Endodermal cell (in vitro differentiated cells): ENCODE data around the gene CTNNA1. TPM values are rescaled to one million over a fixed set of nuclear protein-coding genes. Genes with fewer than 3 reads are reported as not detected.
A peak's percentile ranks its signal among the peaks of the same experiment; 100 is the strongest.
"Not testable (repeated sequence)": the region's sequence is repeated elsewhere in the genome, so short reads cannot be mapped to it uniquely, and the experiment has no call there.

Source experiments
- DNase-seq: peaks from one replicate; pipeline ENCODE4 v3.0.0-alpha.2; 2017
- H3K27ac ChIP-seq: 2 replicates; pipeline ENCODE4 v1.5.1; 2013; ENCODE audit warnings: mild to moderate bottlenecking, low read depth, low read length, moderate library complexity
- H3K27me3 ChIP-seq: 2 replicates; pipeline ENCODE4 v1.6.1; 2013; ENCODE audit warnings: mild to moderate bottlenecking, low read length, moderate library complexity; ENCODE audit not compliant: insufficient read depth, control insufficient read depth, poor library complexity, severe bottlenecking
- H3K36me3 ChIP-seq: 2 replicates; pipeline ENCODE4 v1.7.0; 2013; ENCODE audit warnings: mild to moderate bottlenecking, low read length, moderate library complexity; ENCODE audit not compliant: control insufficient read depth, insufficient read depth
- H3K4me1 ChIP-seq: one replicate; pipeline ENCODE4 v1.7.0; 2013; ENCODE audit warnings: low read length; ENCODE audit not compliant: control insufficient read depth, insufficient read depth
- H3K4me3 ChIP-seq: 2 replicates; pipeline ENCODE4 v1.5.1; 2013; ENCODE audit warnings: mild to moderate bottlenecking, low read length, moderate library complexity
- H3K9ac ChIP-seq: 2 replicates; pipeline ENCODE4 v1.6.1; 2013; ENCODE audit warnings: mild to moderate bottlenecking, low read length, moderate library complexity; ENCODE audit not compliant: poor library complexity, severe bottlenecking; ENCODE audit errors: extremely low read depth
- H3K9me3 ChIP-seq: 2 replicates; pipeline ENCODE4 v1.6.1; 2013; ENCODE audit warnings: mild to moderate bottlenecking, low read length, moderate library complexity; ENCODE audit not compliant: control insufficient read depth
- H3K27ac Mint-ChIP-seq: 2 replicates; pipeline ENCODE4 v1.8.0; 2020; ENCODE audit warnings: mixed read lengths
- H3K27me3 Mint-ChIP-seq: 2 replicates; pipeline ENCODE4 v1.8.0; 2021; ENCODE audit warnings: mild to moderate bottlenecking, mixed read lengths; ENCODE audit not compliant: insufficient read depth
- H3K36me3 Mint-ChIP-seq: 2 replicates; pipeline ENCODE4 v1.8.0; 2020; ENCODE audit warnings: low read depth, mixed read lengths
- H3K4me1 Mint-ChIP-seq: 2 replicates; pipeline ENCODE4 v1.8.0; 2020; ENCODE audit warnings: mixed read lengths
- H3K4me3 Mint-ChIP-seq: 2 replicates; pipeline ENCODE4 v1.8.0; 2020; ENCODE audit warnings: mild to moderate bottlenecking, moderate library complexity, mixed read lengths
- H3K9me3 Mint-ChIP-seq: 2 replicates; pipeline ENCODE4 v1.8.0; 2020; ENCODE audit warnings: mild to moderate bottlenecking, mixed read lengths
- WGBS, 2 experiments: methylation state at CpG; one replicate each; pipeline versions ENCODE4 v1.1.5 to v1.1.7; 2013; ENCODE audit warnings: missing lambda C conversion rate in 2 of 2, mixed read lengths in 1 of 2; ENCODE audit not compliant: insufficient coverage in 1 of 2, insufficient read length in 1 of 2; 5-methylcytosine and 5-hydroxymethylcytosine counted together
- total RNA-seq, 2 donors: library from RNA; stranded (reverse); fragmentation: NEBNext Ultra II Directional in 1 of 2; extraction: Animal tissue kit (Norgen Biotek cat#: 25700) in 1 of 2; gene quantifications; 2 replicates in 1 of 2; 3 replicates in 1 of 2; pipeline ENCODE4 v1.2.1, GENCODE V29; 2021
- TF ChIP-seq, protein P1 (sequence below): fragments of 200-600 bp; sonication (generic); conservative IDR thresholded peaks from 2 replicates; pipeline ENCODE4 v1.5.0; 2021; ENCODE audit warnings: antibody characterized with exemption, mild to moderate bottlenecking

Gene CTNNA1
- total RNA-seq, 2 donors from 2014 or later, result 298 to 305 TPM

DNA sequence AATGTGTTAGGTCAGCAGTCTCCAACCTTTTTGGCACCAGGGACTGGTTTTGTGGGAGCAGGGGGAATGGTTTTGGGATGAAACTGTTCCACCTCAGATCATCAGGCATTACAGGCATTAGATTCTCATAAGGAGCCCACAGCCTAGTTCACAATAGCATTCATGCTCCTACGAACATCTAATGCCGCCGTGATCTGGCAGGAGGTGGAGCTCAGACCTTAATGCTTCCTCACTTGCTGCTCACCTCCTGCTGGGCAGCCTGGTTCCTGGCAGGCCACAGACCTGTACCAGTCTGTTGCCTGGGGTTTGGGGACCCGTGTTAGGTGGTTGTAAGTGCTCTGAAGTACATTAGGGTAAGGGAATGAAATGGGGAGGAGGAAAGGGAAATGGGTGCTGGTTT lies 9.7 kb upstream of the CTNNA1 start:
- no peak overlapping the region for H3K4me3 Mint-ChIP-seq
- Histone ChIP-seq H3K27me3 (no peaks in the 10 kb centered on the region), H3K4me1 (no peaks in the 10 kb centered on the region), H3K9me3 (no peaks in the 10 kb centered on the region), H3K9ac (no peak overlapping the region), H3K36me3 (no peaks in the 10 kb centered on the region), H3K27ac (no peak overlapping the region), H3K4me3 (no peak overlapping the region)
- no peaks in the 10 kb centered on the region for H3K27me3 Mint-ChIP-seq
- H3K27ac Mint-ChIP-seq, result no peak overlapping the region
- peaks cover 2% of the 10 kb centered on the region for H3K4me1 Mint-ChIP-seq
- no peaks in the 10 kb centered on the region for H3K9me3 Mint-ChIP-seq
- peak; percentile 73 for DNase-seq
- no peaks in the 10 kb centered on the region for H3K36me3 Mint-ChIP-seq
- TF ChIP-seq, protein P1, sequence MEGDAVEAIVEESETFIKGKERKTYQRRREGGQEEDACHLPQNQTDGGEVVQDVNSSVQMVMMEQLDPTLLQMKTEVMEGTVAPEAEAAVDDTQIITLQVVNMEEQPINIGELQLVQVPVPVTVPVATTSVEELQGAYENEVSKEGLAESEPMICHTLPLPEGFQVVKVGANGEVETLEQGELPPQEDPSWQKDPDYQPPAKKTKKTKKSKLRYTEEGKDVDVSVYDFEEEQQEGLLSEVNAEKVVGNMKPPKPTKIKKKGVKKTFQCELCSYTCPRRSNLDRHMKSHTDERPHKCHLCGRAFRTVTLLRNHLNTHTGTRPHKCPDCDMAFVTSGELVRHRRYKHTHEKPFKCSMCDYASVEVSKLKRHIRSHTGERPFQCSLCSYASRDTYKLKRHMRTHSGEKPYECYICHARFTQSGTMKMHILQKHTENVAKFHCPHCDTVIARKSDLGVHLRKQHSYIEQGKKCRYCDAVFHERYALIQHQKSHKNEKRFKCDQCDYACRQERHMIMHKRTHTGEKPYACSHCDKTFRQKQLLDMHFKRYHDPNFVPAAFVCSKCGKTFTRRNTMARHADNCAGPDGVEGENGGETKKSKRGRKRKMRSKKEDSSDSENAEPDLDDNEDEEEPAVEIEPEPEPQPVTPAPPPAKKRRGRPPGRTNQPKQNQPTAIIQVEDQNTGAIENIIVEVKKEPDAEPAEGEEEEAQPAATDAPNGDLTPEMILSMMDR, result peak; percentile 35
- WGBS, 2 experiments, result 61 to 70% methylated on average over 3 to 4 of the region's 4 CpGs

DNA sequence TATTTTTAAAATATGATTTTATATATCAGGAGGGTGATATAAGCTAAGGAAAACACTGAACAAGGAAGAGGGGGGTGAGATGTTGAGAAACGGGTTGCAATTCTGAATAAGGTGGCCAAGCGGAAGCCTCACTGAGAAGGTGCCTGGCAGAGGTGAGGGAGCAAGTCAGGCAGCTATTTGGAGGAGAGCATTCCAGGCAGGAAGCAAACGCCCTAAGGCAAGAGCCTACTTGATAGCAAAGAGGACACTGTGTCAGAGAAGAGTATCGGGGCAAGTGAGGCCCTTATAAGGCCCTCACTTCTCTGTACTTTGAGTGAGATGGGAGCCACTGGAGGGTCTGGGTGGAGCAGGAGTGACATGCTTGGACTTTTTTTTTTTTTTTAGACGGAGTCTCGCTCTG lies 8.0 kb upstream of the CTNNA1 start:
- H3K27me3 Mint-ChIP-seq, result no peaks in the 10 kb centered on the region
- 88 to 92% methylated on average over 5 to 6 of the region's 6 CpGs for WGBS, 2 experiments
- Histone ChIP-seq H3K27ac (no peak overlapping the region), H3K27me3 (no peaks in the 10 kb centered on the region), H3K9me3 (no peaks in the 10 kb centered on the region), H3K9ac (no peak overlapping the region), H3K4me3 (no peak overlapping the region), H3K36me3 (no peaks in the 10 kb centered on the region), H3K4me1 (no peaks in the 10 kb centered on the region)
- no peak for DNase-seq
- TF ChIP-seq, protein P1, result no peak
- peaks cover 2% of the 10 kb centered on the region for H3K4me1 Mint-ChIP-seq
- no peaks in the 10 kb centered on the region for H3K9me3 Mint-ChIP-seq
- H3K4me3 Mint-ChIP-seq, result no peak overlapping the region
- H3K36me3 Mint-ChIP-seq, result no peaks in the 10 kb centered on the region
- no peak overlapping the region for H3K27ac Mint-ChIP-seq

DNA sequence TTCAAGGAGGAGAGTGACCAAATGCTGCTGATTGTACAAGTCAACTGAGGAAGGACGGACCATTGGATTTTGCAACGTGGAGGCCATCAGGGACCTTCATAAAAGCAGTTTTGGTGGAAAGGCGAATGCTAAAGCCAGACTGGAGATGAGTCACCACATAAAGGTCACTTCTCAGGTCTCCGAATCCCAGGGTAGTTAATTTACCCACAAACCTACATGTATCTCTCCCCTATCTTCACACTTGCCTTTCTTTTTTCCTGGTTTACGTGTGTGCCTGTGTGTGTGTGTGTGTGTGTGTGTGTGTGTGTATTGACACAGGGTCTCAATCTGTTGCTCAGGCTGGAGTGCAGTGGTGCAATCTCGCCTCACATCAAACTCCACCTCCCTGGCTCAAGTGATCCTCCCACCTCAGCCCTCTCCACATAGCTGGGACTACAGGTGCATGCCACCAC lies 4.6 kb upstream of the CTNNA1 start:
- H3K4me3 Mint-ChIP-seq, result no peak overlapping the region
- H3K36me3 ChIP-seq, result no peaks in the 10 kb centered on the region
- no peak overlapping the region for H3K9ac ChIP-seq
- 72 to 88% methylated on average over 3 to 5 of the region's 6 CpGs for WGBS, 2 experiments
- no peaks in the 10 kb centered on the region for H3K4me1 ChIP-seq
- no peak overlapping the region for H3K27ac ChIP-seq
- H3K27me3 ChIP-seq, result no peaks in the 10 kb centered on the region
- TF ChIP-seq, protein P1, result no peak
- H3K36me3 Mint-ChIP-seq, result no peaks in the 10 kb centered on the region
- no peaks in the 10 kb centered on the region for H3K9me3 Mint-ChIP-seq
- DNase-seq, result no peak
- H3K27ac Mint-ChIP-seq, result no peak overlapping the region
- H3K4me1 Mint-ChIP-seq, result peaks cover 6% of the 10 kb centered on the region
- no peaks in the 10 kb centered on the region for H3K9me3 ChIP-seq
- no peaks in the 10 kb centered on the region for H3K27me3 Mint-ChIP-seq
- H3K4me3 ChIP-seq, result no peak overlapping the region

DNA sequence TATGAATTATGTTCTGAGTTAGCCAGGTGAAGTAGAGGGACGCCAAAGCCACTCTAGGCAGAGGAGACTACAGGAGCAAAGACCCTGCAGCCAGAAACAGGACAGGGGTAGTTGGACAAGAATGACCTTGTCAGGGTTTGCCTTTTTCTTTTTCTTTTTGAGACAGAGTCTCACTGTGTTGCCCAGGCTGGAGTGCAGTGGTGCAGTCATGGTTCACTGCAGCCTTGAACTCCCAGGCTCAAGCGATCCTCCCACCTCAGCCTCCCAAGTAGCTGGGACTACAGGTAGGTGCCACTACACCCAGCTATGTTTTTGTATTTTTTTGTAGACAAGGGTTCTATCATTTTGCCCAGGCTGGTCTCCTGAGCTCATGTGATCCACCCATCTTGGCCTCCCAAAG lies 1.9 kb upstream of the CTNNA1 start:
- Mint-ChIP-seq H3K36me3 (peaks cover 13% of the 10 kb centered on the region), H3K4me1 (peaks cover 19% of the 10 kb centered on the region)
- 92 to 100% methylated on average over 1 to 2 of the region's 2 CpGs for WGBS, 2 experiments
- H3K9me3 Mint-ChIP-seq, H3K27me3 ChIP-seq, H3K27me3 Mint-ChIP-seq, H3K4me3 ChIP-seq, H3K27ac Mint-ChIP-seq, H3K9me3 ChIP-seq, H3K4me1 ChIP-seq, H3K27ac ChIP-seq, DNase-seq, H3K9ac ChIP-seq, H3K4me3 Mint-ChIP-seq: not testable (repeated sequence)
- H3K36me3 ChIP-seq, result peaks cover 13% of the 10 kb centered on the region
